DND-41 (cell line): ENCODE results near the gene CCL5.

ENCODE experiments used
- EZH2 ChIP-seq: IDR thresholded peaks from 3 replicates; pipeline ENCODE4 v1.6.1; 2012; ENCODE audit warnings: borderline replicate concordance, low read depth, mild to moderate bottlenecking, moderate library complexity, low read length, inconsistent platforms; ENCODE audit not compliant: severe bottlenecking
- TF ChIP-seq, protein P1 (sequence below): IDR thresholded peaks from 2 replicates; pipeline ENCODE4 v1.5.1; 2012; ENCODE audit warnings: borderline replicate concordance, low read length, moderate library complexity, mild to moderate bottlenecking; ENCODE audit not compliant: poor library complexity, severe bottlenecking; ENCODE audit errors: extremely low read depth

DNA sequence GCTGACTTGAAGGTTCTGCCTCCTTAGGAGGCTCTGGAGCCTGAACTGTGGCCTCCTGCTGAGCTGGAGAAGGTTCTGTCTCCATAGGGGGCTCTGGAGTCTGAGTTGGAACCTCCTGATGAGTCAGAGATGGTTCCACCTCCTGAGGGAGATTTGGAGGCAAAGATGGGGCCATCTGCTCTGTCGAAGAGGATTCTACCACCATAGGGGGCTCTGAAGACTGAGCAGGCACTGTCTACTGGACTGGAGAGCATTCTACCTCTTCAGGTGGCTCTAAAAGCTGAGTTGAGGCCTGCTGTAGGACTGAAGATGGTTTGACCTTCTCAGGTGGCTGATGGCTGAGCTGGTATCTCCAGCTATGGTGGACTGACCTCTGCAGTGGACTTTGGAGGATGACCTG lies 34.2 kb upstream of the CCL5 start:
- TF ChIP-seq, protein P1, sequence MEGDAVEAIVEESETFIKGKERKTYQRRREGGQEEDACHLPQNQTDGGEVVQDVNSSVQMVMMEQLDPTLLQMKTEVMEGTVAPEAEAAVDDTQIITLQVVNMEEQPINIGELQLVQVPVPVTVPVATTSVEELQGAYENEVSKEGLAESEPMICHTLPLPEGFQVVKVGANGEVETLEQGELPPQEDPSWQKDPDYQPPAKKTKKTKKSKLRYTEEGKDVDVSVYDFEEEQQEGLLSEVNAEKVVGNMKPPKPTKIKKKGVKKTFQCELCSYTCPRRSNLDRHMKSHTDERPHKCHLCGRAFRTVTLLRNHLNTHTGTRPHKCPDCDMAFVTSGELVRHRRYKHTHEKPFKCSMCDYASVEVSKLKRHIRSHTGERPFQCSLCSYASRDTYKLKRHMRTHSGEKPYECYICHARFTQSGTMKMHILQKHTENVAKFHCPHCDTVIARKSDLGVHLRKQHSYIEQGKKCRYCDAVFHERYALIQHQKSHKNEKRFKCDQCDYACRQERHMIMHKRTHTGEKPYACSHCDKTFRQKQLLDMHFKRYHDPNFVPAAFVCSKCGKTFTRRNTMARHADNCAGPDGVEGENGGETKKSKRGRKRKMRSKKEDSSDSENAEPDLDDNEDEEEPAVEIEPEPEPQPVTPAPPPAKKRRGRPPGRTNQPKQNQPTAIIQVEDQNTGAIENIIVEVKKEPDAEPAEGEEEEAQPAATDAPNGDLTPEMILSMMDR: no peak
- TF ChIP-seq EZH2: no peak
